Gastrocnemius medialis (tissue), 4 donors: ENCODE data around the gene C13orf42. TPM values are rescaled to one million over a fixed set of nuclear protein-coding genes. Genes with fewer than 3 reads are reported as not detected.

Experiments
- ATAC-seq, 2 donors: fragments of 150-250 bp; one replicate each; pipeline ENCODE4 v1.9.1; 2016
- DNase-seq, 2 donors: peaks; one replicate each; pipeline ENCODE4 v3.0.0-alpha.2; 2019
- H3K27ac ChIP-seq, 4 donors: fragments of 200-600 bp; sonication (generic); 1 replicate in 1 of 4; 2 replicates in 3 of 4; pipeline ENCODE4 v1.5.1; 2016 to 2018; ENCODE audit warnings: mild to moderate bottlenecking in 2 of 4, moderate library complexity in 1 of 4
- H3K27me3 ChIP-seq, 3 donors: fragments of 200-600 bp; sonication (generic) in 2 of 3; 1 replicate in 1 of 3; 2 replicates in 2 of 3; pipeline versions ENCODE4 v1.5.1 to v1.6.0; 2016 to 2019; ENCODE audit warnings: mild to moderate bottlenecking in 1 of 3, moderate library complexity in 1 of 3
- H3K36me3 ChIP-seq, 2 donors: fragments of 200-600 bp; sonication (generic) in 1 of 2; one replicate each; pipeline ENCODE4 v1.5.1; 2017 to 2018
- H3K4me1 ChIP-seq, 2 donors: fragments of 200-600 bp; sonication (generic) in 1 of 2; one replicate each; pipeline ENCODE4 v1.5.1; 2016 to 2017; ENCODE audit warnings: mild to moderate bottlenecking in 2 of 2
- H3K4me3 ChIP-seq, 4 donors: fragments of 200-600 bp; sonication (generic) in 3 of 4; 1 replicate in 1 of 4; 2 replicates in 3 of 4; pipeline ENCODE4 v1.5.1; 2016 to 2019; ENCODE audit warnings: mild to moderate bottlenecking in 2 of 4
- H3K9me3 ChIP-seq, 3 donors: fragments of 200-600 bp; sonication (generic) in 2 of 3; 1 replicate in 1 of 3; 2 replicates in 2 of 3; pipeline ENCODE4 v1.5.1; 2016 to 2019
- POLR2A ChIP-seq, 2 donors: fragments of 450-650 bp; IDR thresholded peaks; one replicate each; pipeline ENCODE4 v1.6.1; 2017; ENCODE audit warnings: antibody characterized with exemption in 2 of 2, mild to moderate bottlenecking in 2 of 2, moderate library complexity in 2 of 2
- in situ Hi-C, 4 donors: fragments of 200-750 bp; cut with MboI; loops; one replicate each; pipeline versions ENCODE4 v1.15.0 to v1.8.0; 2017; ENCODE audit warnings: low sequenced_read_pairs in 4 of 4
- intact Hi-C: fragments of 100-400 bp; cut with DNase I; formaldehyde crosslinking; loops from one replicate; pipeline ENCODE4 v1.15.1; 2023; ENCODE audit warnings: low total_unique reads
- total RNA-seq, 4 donors: library from RNA; depleted of rRNA; stranded (reverse); fragments of >200 nt; gene quantifications; one replicate each; pipeline versions ENCODE4 v1.1.0 to v1.2.3, GENCODE V29; 2016
- TF ChIP-seq, protein P1 (sequence below), 5 experiments: fragments of 450-650 bp in 3 of 5; fragments of 200-600 bp in 2 of 5; sonication (generic) in 2 of 5; IDR thresholded peaks in 4 of 5; conservative IDR thresholded peaks in 1 of 5; 1 replicate in 4 of 5; 2 replicates in 1 of 5; pipeline ENCODE4 v1.5.1; 2016 to 2019; ENCODE audit warnings: antibody characterized with exemption in 5 of 5, mild to moderate bottlenecking in 3 of 5, moderate library complexity in 3 of 5

C13orf42 gene
- total RNA-seq, 4 donors from 2014 or later: not detected

DNA sequence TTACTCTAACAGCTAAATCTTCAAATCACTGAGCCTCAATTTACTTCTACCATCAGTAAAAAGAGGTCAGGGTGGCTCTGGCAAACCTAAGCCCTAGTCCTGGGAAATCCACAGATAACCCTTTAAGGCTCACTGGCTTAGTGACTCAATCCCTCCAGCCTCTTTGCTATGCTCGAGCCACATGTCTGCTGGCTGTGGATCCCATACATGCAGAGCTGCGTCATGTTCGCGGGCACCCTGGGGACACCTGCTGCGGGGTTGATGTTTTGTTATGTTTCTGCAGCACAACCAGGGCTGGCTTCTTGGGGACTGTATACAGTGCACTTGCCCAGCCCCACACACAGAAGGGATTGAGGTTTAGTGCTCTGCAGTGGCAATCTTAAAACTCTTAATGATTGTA, 41.6 kb upstream of the C13orf42 start:
- H3K4me3 ChIP-seq: no peak overlapping the region

GRCh38 chr13:51151463-51151862, 40.4 kb upstream of the C13orf42 start:
- Histone ChIP-seq H3K9me3 (no peaks in the 10 kb centered on the region), H3K36me3 (no peaks in the 10 kb centered on the region), H3K4me3 (no peak overlapping the region), H3K4me1 (no peaks in the 10 kb centered on the region), H3K27me3 (peaks cover 0 to 3% (median 0%) of the 10 kb centered on the region in 3 donors), H3K27ac (no peak overlapping the region)
- TF ChIP-seq, protein P1, sequence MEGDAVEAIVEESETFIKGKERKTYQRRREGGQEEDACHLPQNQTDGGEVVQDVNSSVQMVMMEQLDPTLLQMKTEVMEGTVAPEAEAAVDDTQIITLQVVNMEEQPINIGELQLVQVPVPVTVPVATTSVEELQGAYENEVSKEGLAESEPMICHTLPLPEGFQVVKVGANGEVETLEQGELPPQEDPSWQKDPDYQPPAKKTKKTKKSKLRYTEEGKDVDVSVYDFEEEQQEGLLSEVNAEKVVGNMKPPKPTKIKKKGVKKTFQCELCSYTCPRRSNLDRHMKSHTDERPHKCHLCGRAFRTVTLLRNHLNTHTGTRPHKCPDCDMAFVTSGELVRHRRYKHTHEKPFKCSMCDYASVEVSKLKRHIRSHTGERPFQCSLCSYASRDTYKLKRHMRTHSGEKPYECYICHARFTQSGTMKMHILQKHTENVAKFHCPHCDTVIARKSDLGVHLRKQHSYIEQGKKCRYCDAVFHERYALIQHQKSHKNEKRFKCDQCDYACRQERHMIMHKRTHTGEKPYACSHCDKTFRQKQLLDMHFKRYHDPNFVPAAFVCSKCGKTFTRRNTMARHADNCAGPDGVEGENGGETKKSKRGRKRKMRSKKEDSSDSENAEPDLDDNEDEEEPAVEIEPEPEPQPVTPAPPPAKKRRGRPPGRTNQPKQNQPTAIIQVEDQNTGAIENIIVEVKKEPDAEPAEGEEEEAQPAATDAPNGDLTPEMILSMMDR (IDR thresholded peaks at IDR 0.05 in 4 of 5, conservative IDR thresholded peaks at IDR 0.05 in 1 of 5): no peak
- no peak for TF ChIP-seq POLR2A (IDR thresholded peaks at IDR 0.05)
- DNase-seq (no peak), ATAC-seq (no peak)
- intact Hi-C loops: no loop called here
- in situ Hi-C loops: no loop called here

More for the DNA sequence above, 41.6 kb upstream of the C13orf42 start:
- no peak for DNase-seq
- TF ChIP-seq POLR2A (IDR thresholded peaks at IDR 0.05): no peak
- TF ChIP-seq, protein P1 (IDR thresholded peaks at IDR 0.05 in 4 of 5, conservative IDR thresholded peaks at IDR 0.05 in 1 of 5): no peak
- intact Hi-C loops: no loop called here
- no peaks in the 10 kb centered on the region for H3K36me3 ChIP-seq
- H3K27me3 ChIP-seq: peaks cover 0 to 3% (median 0%) of the 10 kb centered on the region in 3 donors
- no peak for ATAC-seq
- in situ Hi-C loops: no loop called here
- H3K9me3 ChIP-seq: no peaks in the 10 kb centered on the region
- no peak overlapping the region for H3K27ac ChIP-seq
- no peaks in the 10 kb centered on the region for H3K4me1 ChIP-seq

DNA sequence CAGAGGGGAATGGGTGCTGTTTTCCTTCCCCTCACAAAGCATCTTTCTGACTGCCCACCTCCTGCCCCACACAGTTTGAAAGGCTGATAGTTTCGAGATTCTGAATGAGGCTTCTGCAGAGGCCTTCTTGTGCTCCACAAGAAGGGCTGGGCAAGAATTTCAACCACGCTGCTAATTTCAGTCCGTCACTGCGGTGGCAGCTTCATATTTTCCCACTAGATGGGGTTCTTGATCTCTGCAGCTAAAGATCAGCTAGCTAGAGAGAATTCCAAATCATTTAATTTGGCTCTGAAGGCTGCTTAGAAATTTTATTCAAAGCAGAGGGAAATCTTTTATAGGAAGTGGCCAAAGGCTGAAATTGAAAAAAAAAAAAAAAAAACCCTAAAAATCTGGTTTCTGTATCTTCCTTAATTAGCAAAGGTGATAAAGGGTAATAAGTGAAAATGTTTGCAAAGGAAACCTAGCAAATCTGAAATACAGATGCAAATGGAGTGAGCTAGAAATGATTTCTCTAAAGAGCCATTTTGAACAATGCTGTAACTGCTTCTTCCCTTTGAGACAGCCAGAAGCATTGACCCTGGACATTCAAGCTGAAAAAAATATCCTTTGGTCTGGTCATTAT, 38.0 kb upstream of the C13orf42 start:
- intact Hi-C loops: no loop called here
- Histone ChIP-seq H3K36me3 (no peaks in the 10 kb centered on the region), H3K27ac (no peak overlapping the region), H3K9me3 (no peaks in the 10 kb centered on the region), H3K27me3 (no peaks in the 10 kb centered on the region), H3K4me1 (no peaks in the 10 kb centered on the region), H3K4me3 (no peak overlapping the region)
- ATAC-seq (no peak), DNase-seq (no peak)
- TF ChIP-seq POLR2A (IDR thresholded peaks at IDR 0.05): no peak
- TF ChIP-seq, protein P1 (IDR thresholded peaks at IDR 0.05 in 4 of 5, conservative IDR thresholded peaks at IDR 0.05 in 1 of 5): peak in 2 of 5 experiments; percentile 28 to 31
- in situ Hi-C loops: loop anchor here in 1 of 4 donors (10.0 kb wide), 1 partner anchor 136 kb away; no protein-coding TSS in a partner anchor

DNA sequence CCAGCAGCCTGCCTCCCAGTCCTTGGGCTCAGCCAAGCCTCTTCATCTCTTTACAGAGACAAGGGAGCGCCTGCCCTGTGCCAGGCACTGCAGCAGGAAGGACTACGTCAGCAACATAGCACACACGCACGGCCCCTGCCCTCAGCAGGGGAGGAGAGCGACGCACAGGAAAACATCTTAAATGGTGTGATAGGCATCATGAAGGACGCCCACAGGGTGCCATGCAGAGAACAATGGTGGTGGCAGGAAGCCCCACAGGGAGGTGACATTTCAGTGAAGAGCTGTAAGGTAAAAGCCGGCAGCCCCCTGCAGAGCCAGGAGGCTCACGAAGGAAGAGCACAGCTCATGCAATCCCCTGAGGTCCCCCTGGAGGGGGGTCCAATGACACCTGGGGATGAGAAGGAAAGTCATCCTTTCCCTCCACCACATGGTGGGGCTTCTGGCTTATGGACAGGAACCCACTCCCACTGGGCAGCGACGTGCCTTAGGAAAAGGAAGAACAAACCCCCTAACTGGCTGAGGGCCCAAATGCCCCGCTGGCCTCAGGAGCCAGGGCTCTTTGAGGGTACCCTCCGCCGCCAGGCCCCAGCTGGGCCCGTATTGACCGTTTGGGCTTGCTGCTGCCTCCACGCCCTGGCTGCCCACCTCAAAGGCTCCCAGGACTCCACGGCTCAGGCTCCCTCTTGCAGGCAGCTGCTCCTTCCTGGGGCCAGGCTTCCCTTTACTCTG, 37.3 kb upstream of the C13orf42 start:
- intact Hi-C loops (no loop called here), in situ Hi-C loops (loop anchor here in 1 of 4 donors (10.0 kb wide), 1 partner anchor 136 kb away; no protein-coding TSS in a partner anchor)
- TF ChIP-seq, protein P1 (IDR thresholded peaks at IDR 0.05 in 4 of 5, conservative IDR thresholded peaks at IDR 0.05 in 1 of 5): no peak
- TF ChIP-seq POLR2A (IDR thresholded peaks at IDR 0.05): no peak
- H3K27me3 ChIP-seq: no peaks in the 10 kb centered on the region
- no peak for DNase-seq
- H3K27ac ChIP-seq: no peak overlapping the region
- no peaks in the 10 kb centered on the region for H3K4me1 ChIP-seq
- no peaks in the 10 kb centered on the region for H3K9me3 ChIP-seq
- no peak for ATAC-seq
- H3K36me3 ChIP-seq: no peaks in the 10 kb centered on the region
- no peak overlapping the region for H3K4me3 ChIP-seq
